KBM-7 (cell line): Measurements from ENCODE around the gene IL2RA.

Source experiments
- DNase-seq: peaks from one replicate; pipeline ENCODE4 v3.0.0-alpha.2; 2015
- in situ Hi-C: fragments of 300-500 bp; cut with MboI; formaldehyde crosslinking; loops from 2 replicates; pipeline ENCODE4 v1.14.3; 2020; ENCODE audit warnings: low sequenced_read_pairs, low pct_unique_long_range_greater_than_20kb, mixed read lengths

Gene IL2RA

GRCh38 chr10:6023661-6024333, 38.4 kb downstream of the IL2RA start:
- no peak for DNase-seq
- in situ Hi-C loops = no loop called here

- in situ Hi-C loops = no loop called here
- no peak for DNase-seq
Observed at GRCh38 chr10:6022660-6023059, 39.5 kb downstream of the IL2RA start.

GRCh38 chr10:6020826-6021225, 41.3 kb downstream of the IL2RA start:
- no peak for DNase-seq
- in situ Hi-C loops = no loop called here

- DNase-seq = no peak
- in situ Hi-C loops = no loop called here
Observed at GRCh38 chr10:6019796-6020195, 42.4 kb downstream of the IL2RA start.

- no peak for DNase-seq
- in situ Hi-C loops = no loop called here
Observed at GRCh38 chr10:6019010-6019782, 43.0 kb downstream of the IL2RA start.

GRCh38 chr10:6018422-6018821, 43.7 kb downstream of the IL2RA start:
- in situ Hi-C loops = no loop called here
- no peak for DNase-seq

GRCh38 chr10:6017781-6018354, 44.3 kb downstream of the IL2RA start:
- no peak for DNase-seq
- in situ Hi-C loops = no loop called here

- in situ Hi-C loops = no loop called here
Observed at GRCh38 chr10:6014241-6014761, 47.9 kb downstream of the IL2RA start.

GRCh38 chr10:6013413-6014192, 48.6 kb downstream of the IL2RA start:
- in situ Hi-C loops = no loop called here
- no peak for DNase-seq

More at GRCh38 chr10:6014241-6014761, 47.9 kb downstream of the IL2RA start:
- DNase-seq = peak; percentile 81

- in situ Hi-C loops = no loop called here
- DNase-seq = no peak
Observed at GRCh38 chr10:6012121-6012905, 49.9 kb downstream of the IL2RA start.

GRCh38 chr10:6011558-6011957, 50.6 kb downstream of the IL2RA start:
- in situ Hi-C loops = no loop called here
- no peak for DNase-seq

- no peak for DNase-seq
- in situ Hi-C loops = no loop called here
Observed at GRCh38 chr10:6010569-6010968, 51.6 kb downstream of the IL2RA start.

- no peak for DNase-seq
- in situ Hi-C loops = no loop called here
Observed at GRCh38 chr10:6009961-6010360, 52.2 kb downstream of the IL2RA start.

GRCh38 chr10:6009150-6009549, 53.0 kb downstream of the IL2RA start:
- in situ Hi-C loops = no loop called here
- DNase-seq = no peak

GRCh38 chr10:6008497-6009142, 53.5 kb downstream of the IL2RA start:
- in situ Hi-C loops = no loop called here

GRCh38 chr10:6006991-6007390, 55.2 kb downstream of the IL2RA start:
- in situ Hi-C loops = no loop called here
- no peak for DNase-seq

More at GRCh38 chr10:6008497-6009142, 53.5 kb downstream of the IL2RA start:
- no peak for DNase-seq

GRCh38 chr10:6006546-6006945, 55.6 kb downstream of the IL2RA start:
- in situ Hi-C loops = no loop called here
- no peak for DNase-seq

- in situ Hi-C loops = no loop called here
- DNase-seq = no peak
Observed at GRCh38 chr10:6005856-6006395, 56.2 kb downstream of the IL2RA start.
